OCI-LY1 (cell line): ENCODE data around the gene TIMP2.

Experiments used
- H2AFZ ChIP-seq: fragments of 200-600 bp; sonication (generic), shearing (Covaris generic); 2 replicates; pipeline ENCODE4 v1.6.0; 2014; ENCODE audit warnings: antibody characterized with exemption, mild to moderate bottlenecking, low read length
- H3F3A ChIP-seq: fragments of 200-600 bp; sonication (generic), shearing (Covaris generic); 2 replicates; pipeline ENCODE4 v1.6.0; 2014; ENCODE audit warnings: mild to moderate bottlenecking, antibody characterized with exemption, low read length, moderate library complexity; ENCODE audit not compliant: insufficient read depth
- H3K27ac ChIP-seq: fragments of 200-600 bp; sonication (generic); 2 replicates; pipeline ENCODE4 v1.5.1; 2014; ENCODE audit warnings: low read length, mixed run types, mild to moderate bottlenecking, low read depth; ENCODE audit not compliant: poor library complexity, severe bottlenecking
- H3K27me3 ChIP-seq: fragments of 200-600 bp; sonication (generic); 2 replicates; pipeline ENCODE4 v1.6.0; 2014; ENCODE audit warnings: antibody characterized with exemption, mild to moderate bottlenecking, low read length, moderate library complexity; ENCODE audit not compliant: insufficient read depth
- H3K36me3 ChIP-seq: fragments of 200-600 bp; sonication (generic); 2 replicates; pipeline ENCODE4 v1.6.1; 2014; ENCODE audit warnings: mild to moderate bottlenecking, antibody characterized with exemption, low read length, moderate library complexity, mixed read lengths; ENCODE audit not compliant: insufficient read depth
- H3K4me1 ChIP-seq: fragments of 200-600 bp; sonication (generic); 2 replicates; pipeline ENCODE4 v1.5.1; 2014; ENCODE audit warnings: mild to moderate bottlenecking, low read length, moderate library complexity; ENCODE audit not compliant: insufficient read depth, severe bottlenecking
- H3K4me2 ChIP-seq: fragments of 200-600 bp; sonication (generic), shearing (Covaris generic); 2 replicates; pipeline ENCODE4 v1.6.1; 2014; ENCODE audit warnings: low read length
- H3K4me3 ChIP-seq: fragments of 200-600 bp; sonication (generic); 2 replicates; pipeline ENCODE4 v1.5.1; 2014; ENCODE audit warnings: low read length, low read depth, mild to moderate bottlenecking, mixed read lengths; ENCODE audit not compliant: poor library complexity, severe bottlenecking
- H3K79me2 ChIP-seq: fragments of 200-600 bp; shearing (Covaris generic); 2 replicates; pipeline ENCODE4 v1.6.1; 2016; ENCODE audit warnings: mixed run types, low read length, mixed read lengths; ENCODE audit not compliant: insufficient read depth
- H3K9ac ChIP-seq: fragments of 200-600 bp; sonication (generic), shearing (Covaris generic); 2 replicates; pipeline ENCODE4 v1.6.1; 2014; ENCODE audit warnings: mild to moderate bottlenecking, low read length, mixed read lengths
- H3K9me2 ChIP-seq: fragments of 200-600 bp; sonication (generic), shearing (Covaris generic); 2 replicates; pipeline ENCODE4 v1.6.1; 2014; ENCODE audit warnings: low read depth, mild to moderate bottlenecking, low read length, mixed read lengths
- H3K9me3 ChIP-seq: fragments of 200-600 bp; shearing (Covaris generic); 2 replicates; pipeline ENCODE4 v1.6.1; 2014; ENCODE audit warnings: low read length, mixed read lengths
- H4K20me1 ChIP-seq: fragments of 200-600 bp; sonication (generic), shearing (Covaris generic); 2 replicates; pipeline ENCODE4 v1.6.0; 2016; ENCODE audit warnings: mild to moderate bottlenecking, low read length; ENCODE audit not compliant: insufficient read depth
- CTCF ChIP-seq: fragments of 200-600 bp; sonication (generic), shearing (Covaris generic); IDR thresholded peaks from 2 replicates; pipeline ENCODE4 v1.5.1; 2017; ENCODE audit warnings: mild to moderate bottlenecking, antibody characterized with exemption, low read length, moderate library complexity, mixed read lengths
- EZH2 ChIP-seq: fragments of 200-600 bp; sonication (generic), shearing (Covaris generic); IDR thresholded peaks from 2 replicates; pipeline ENCODE4 v1.8.0; 2017; ENCODE audit warnings: borderline replicate concordance, mixed run types, mild to moderate bottlenecking, antibody characterized with exemption, low read length, moderate library complexity, mixed read lengths

The TIMP2 gene

GRCh38 chr17:78895322-78895721 is 29.9 kb downstream of the TIMP2 start:
- Histone ChIP-seq H3K9me3 (no peaks in the 10 kb centered on the region), H3K9ac (no peak overlapping the region), H3K27ac (no peak overlapping the region), H3K9me2 (no peaks in the 10 kb centered on the region), H2AFZ (no peak overlapping the region), H3K4me2 (no peak overlapping the region), H3K79me2 (no peaks in the 10 kb centered on the region), H3F3A (no peaks in the 10 kb centered on the region), H3K4me3 (no peak overlapping the region), H3K36me3 (no peaks in the 10 kb centered on the region), H3K27me3 (peaks cover 6% of the 10 kb centered on the region), H3K4me1 (no peaks in the 10 kb centered on the region), H4K20me1 (no peaks in the 10 kb centered on the region)
- TF ChIP-seq CTCF (no peak), EZH2 (no peak)

GRCh38 chr17:78893684-78894083 is 31.5 kb downstream of the TIMP2 start:
- Histone ChIP-seq H4K20me1 (no peaks in the 10 kb centered on the region), H3K36me3 (no peaks in the 10 kb centered on the region), H3K9ac (no peak overlapping the region), H2AFZ (no peak overlapping the region), H3K27me3 (peaks cover 6% of the 10 kb centered on the region), H3K79me2 (no peaks in the 10 kb centered on the region), H3K9me2 (no peaks in the 10 kb centered on the region), H3K9me3 (no peaks in the 10 kb centered on the region), H3K4me3 (no peak overlapping the region), H3K27ac (no peak overlapping the region), H3K4me1 (no peaks in the 10 kb centered on the region), H3F3A (no peaks in the 10 kb centered on the region), H3K4me2 (no peak overlapping the region)
- TF ChIP-seq EZH2 (no peak), CTCF (no peak)

- H3K4me1 ChIP-seq = no peaks in the 10 kb centered on the region
- peaks cover 6% of the 10 kb centered on the region for H3K27me3 ChIP-seq
- no peak overlapping the region for H3K9ac ChIP-seq
- H3K9me3 ChIP-seq = no peaks in the 10 kb centered on the region
- H3K4me3 ChIP-seq = no peak overlapping the region
- no peak overlapping the region for H3K4me2 ChIP-seq
- TF ChIP-seq EZH2 (no peak), CTCF (no peak)
- H4K20me1 ChIP-seq = no peaks in the 10 kb centered on the region
- no peak overlapping the region for H3K27ac ChIP-seq
- no peaks in the 10 kb centered on the region for H3K9me2 ChIP-seq
- no peaks in the 10 kb centered on the region for H3K36me3 ChIP-seq
- no peaks in the 10 kb centered on the region for H3F3A ChIP-seq
- H2AFZ ChIP-seq = no peak overlapping the region
- no peaks in the 10 kb centered on the region for H3K79me2 ChIP-seq
Observed at GRCh38 chr17:78892936-78893379, 32.2 kb downstream of the TIMP2 start.
